Measurements from ENCODE around the gene ZHX3. TPM values are rescaled to one million over a fixed set of nuclear protein-coding genes. Genes with fewer than 3 reads are reported as not detected.

ZHX3 gene
- total RNA-seq (2014; rRNA removed) = 31.6 and 35.1 TPM in 2 replicates
- 23.2 TPM for polyA plus RNA-seq (2012)

DNA sequence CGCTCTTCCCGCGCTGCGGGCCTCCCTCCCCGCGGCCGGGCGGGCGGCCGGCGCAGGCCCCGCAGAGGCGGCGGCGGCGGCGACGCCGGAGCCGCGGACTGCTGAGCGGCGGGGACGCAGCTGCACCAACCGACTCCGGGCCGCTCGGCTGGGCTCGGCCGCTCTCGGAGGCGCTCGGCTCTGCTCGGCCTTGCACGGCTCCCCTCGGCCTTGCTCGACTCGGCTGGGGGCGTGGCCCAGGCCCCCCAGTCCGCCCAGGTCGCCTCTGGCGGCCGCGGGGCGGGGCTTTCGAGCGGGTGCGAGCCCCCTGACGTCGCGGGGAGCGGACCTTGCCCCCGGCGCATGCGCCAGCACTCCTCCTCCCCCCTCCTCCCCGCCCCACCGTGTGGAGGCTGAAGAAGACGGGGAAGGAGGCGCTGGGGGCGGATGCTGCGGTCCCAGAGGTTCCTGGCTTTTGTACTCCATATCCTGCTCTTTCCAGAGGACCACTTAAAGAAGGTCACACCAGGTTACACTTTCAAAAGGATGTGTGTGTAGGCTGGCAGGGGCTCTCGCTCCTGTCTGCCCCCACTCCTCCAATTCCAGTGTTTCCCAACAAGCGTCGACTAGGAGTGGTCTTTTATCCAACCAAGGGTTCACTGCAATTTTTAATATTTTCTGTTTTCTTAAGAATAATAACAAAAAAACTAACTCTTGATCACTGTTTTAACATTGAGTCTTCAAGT, at the start of gene ZHX3:
Gene ZHX3 (minus strand): TSS at position 186 of the 725 bp plus-strand sequence. CDS start 112,815 bp downstream, outside the sequence.
- peak; percentile 95 for DNase-seq (ENCODE audit: low read depth)

- DNase-seq (ENCODE audit: low read depth) = no peak
Measured at GRCh38 chr20:41367393-41367695, 49.8 kb upstream of the ZHX3 start.

- no peak for DNase-seq (ENCODE audit: low read depth)
Measured at GRCh38 chr20:41366546-41367392, 49.2 kb upstream of the ZHX3 start, which contains the start of gene EMILIN3. Gene EMILIN3, minus strand, starts transcription at chr20:41366818. Its CDS starts 184 bp downstream, at chr20:41366634.

DNA sequence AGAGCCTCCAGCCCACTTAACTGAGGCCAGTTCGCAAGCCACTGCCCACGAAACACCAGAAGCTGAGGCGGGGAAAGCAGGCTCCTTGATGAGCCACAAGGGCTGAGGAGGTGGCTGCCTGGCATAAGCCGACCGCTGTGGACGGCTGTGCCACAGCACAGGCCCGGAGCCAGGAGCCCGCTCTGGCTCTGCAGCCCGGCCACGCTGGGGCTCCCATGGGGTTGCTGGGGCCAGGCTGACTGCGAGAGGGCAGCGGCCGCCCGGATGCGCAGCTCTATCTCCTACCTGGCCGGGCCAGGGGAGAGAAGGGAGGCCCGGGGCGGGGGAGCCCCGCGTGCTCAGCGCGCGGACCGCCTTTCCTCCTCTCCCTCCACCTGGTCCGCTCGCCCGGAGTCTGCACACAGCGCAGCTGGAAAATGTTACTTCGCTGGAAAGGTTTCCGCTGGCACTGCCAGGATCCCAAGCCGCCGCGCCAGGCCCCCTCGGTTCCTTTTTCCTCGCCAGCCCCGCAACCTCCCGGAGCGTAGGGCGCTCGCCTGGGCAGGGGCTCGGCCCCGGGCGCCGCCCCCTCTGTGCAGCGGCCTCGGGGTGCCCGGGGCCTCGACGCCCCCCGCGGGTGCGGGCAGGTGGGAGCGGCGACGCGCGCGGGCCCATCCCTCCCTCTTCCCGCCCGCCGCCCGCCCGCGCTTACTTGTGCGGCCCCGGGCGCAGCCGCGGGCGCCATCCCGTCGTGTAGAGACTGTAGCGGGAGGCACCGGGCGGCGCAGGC, 48.4 kb upstream of the ZHX3 start:
- no peak for DNase-seq (ENCODE audit: low read depth)

DNA sequence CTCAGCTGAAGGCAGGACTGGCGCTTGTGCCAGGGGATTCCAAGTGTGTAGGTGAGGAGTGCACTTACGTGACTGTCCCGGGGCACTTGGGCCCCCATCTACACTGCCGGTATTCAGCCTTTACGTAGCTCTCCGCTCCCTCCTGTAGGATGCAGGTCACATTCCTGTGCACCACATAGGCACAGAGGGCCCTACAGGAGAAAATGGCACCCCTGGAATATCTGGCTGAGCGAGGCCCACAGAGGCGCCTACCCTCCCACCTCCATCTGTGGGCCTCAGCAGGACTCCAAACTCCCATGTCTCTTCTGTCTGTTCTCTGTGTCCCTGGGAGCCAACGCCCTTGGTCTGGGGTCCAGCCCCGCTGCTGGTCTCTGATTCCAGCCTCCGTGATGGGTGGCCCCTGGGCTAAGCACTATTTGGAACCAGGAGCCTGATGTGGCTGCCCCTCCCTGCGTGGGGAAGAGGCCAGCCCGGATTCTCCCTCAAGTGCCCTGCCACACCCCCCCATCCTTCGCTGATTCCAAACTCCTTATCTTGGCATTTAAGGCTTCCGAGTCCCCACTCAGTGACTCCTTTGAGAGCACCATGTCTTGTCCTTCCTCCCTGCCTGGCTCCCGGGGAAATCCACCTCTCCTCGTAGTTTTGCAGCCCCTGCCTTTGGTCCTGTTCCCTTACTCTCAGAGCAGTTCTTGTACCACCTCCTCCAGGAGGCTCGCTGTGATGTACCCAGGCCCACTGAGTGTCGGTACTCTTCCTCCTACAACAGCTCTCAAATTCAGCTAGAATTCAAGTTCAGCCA, 47.6 kb upstream of the ZHX3 start:
- no peak for DNase-seq (ENCODE audit: low read depth)

GRCh38 chr20:41364236-41364855, 46.8 kb upstream of the ZHX3 start:
- DNase-seq (ENCODE audit: low read depth) = no peak

DNA sequence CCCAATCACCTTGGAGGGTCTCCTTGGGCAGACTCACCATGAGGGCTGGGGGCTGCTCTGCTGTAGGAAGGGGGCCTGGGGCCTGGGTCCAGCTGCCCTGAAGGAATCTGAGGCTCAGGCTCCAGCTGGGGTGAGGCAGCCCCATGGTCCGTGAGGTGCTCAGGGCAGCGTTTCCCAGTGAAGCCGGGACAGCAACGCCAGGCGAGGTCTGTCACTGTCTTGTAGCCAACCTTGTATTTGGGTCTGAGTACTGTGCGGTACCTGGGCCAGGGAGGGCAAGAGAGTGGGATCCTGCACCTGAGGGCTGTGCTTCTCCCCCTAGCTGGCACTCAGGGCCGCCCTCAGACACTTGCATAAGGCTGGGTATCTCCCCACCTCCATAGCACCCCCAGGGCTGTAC, 46.1 kb upstream of the ZHX3 start:
- no peak for DNase-seq (ENCODE audit: low read depth)

DNA sequence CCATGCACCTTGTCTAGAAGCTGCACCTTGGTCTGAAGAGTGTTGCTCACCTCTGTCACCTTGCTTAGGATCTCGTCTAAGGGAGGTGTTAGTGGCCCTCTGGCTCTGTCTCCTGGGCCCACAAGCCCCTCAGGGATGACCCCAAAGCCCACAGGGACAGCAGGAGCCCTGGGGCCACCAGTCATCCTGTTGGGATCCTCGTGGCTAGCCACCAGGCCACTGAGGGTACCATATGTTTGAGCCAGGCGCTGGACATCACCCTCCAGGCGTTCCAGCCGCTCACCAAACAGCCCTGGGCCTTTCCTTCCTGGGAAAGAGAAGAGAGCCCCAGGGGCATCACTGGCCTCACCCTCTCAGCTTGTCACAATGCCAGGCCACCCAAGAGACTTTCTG, 45.2 kb upstream of the ZHX3 start:
- no peak for DNase-seq (ENCODE audit: low read depth)

GRCh38 chr20:41361757-41362747, 44.5 kb upstream of the ZHX3 start:
- peak; percentile 45 for DNase-seq (ENCODE audit: low read depth)

GRCh38 chr20:41360831-41361756, 43.6 kb upstream of the ZHX3 start:
- DNase-seq (ENCODE audit: low read depth) = peak; percentile 36

GRCh38 chr20:41359541-41360011, 42.0 kb upstream of the ZHX3 start:
- no peak for DNase-seq (ENCODE audit: low read depth)

GRCh38 chr20:41358717-41359116, 41.2 kb upstream of the ZHX3 start:
- no peak for DNase-seq (ENCODE audit: low read depth)

- DNase-seq (ENCODE audit: low read depth) = no peak
Measured at GRCh38 chr20:41358230-41358629, 40.7 kb upstream of the ZHX3 start.

DNA sequence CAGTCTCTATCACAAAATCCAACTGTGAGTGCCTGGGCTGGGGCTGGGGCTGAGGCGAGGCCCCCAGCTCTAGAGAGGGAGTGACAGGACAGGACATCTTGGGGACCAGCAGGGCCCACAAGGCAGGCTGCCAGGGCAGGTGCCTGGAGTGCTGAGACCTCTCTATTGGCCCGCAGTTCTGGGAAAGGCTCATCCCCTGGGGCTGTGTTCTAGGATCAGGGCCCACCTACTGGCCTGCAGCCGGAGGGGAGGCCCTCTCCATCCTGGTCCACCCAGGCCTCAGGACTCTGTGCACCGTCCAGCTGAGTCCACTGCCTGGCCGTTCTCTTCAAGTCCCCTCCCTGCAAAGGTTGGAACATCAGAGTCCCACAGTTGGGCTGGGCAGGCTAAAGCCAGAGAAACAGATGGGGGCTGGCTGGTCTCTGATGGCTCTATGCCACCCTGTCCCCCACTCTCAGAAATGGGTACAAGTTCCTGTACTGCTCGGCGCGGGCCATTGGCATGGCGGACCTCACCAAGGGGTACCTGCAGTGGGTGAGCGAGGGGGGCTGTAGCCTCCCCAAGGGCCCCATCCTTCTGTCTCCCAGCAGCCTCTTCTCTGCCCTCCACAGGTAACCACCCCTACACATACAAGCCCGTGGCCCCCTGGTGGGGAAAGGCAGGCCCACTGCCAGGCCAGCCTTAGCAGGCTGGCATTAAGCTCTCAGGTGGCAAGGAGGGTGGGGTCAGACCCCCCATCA, 40.1 kb upstream of the ZHX3 start:
- no peak for DNase-seq (ENCODE audit: low read depth)

GRCh38 chr20:41356951-41357350, 39.4 kb upstream of the ZHX3 start:
- DNase-seq (ENCODE audit: low read depth) = no peak

GRCh38 chr20:41355598-41356203, 38.2 kb upstream of the ZHX3 start:
- no peak for DNase-seq (ENCODE audit: low read depth)

GRCh38 chr20:41355192-41355591, 37.7 kb upstream of the ZHX3 start:
- no peak for DNase-seq (ENCODE audit: low read depth)

Data from LHCN-M2 (cell line).